Umbilical cord (tissue), 2 donors: Measurements from ENCODE around the gene SIL1. TPM values are rescaled to one million over a fixed set of nuclear protein-coding genes. Genes with fewer than 3 reads are reported as not detected.
"Not testable (repeated sequence)": the region's sequence is repeated elsewhere in the genome, so short reads cannot be mapped to it uniquely, and the experiment has no call there.

Source experiments
- DNase-seq: peaks from one replicate; pipeline ENCODE4 v3.0.0-alpha.2; 2015; ENCODE audit warnings: low spot score
- total RNA-seq: library from RNA; depleted of rRNA; stranded (reverse); fragments of >200 nt; gene quantifications from one replicate; pipeline ENCODE4 v1.2.3, GENCODE V29; 2014; ENCODE audit warnings: low replicate concordance; ENCODE audit not compliant: insufficient read depth

Gene SIL1
- total RNA-seq, 1 donor from 2014 or later: 48.9 TPM

GRCh38 chr5:138926257-138926656 lies 271.9 kb downstream of the SIL1 start:
- DNase-seq: no peak

GRCh38 chr5:138925090-138925635 lies 273.0 kb downstream of the SIL1 start:
- DNase-seq: no peak

- DNase-seq: no peak
These were observed 275.7 kb downstream of the SIL1 start for GRCh38 chr5:138922494-138922893.

GRCh38 chr5:138921362-138921761 lies 276.8 kb downstream of the SIL1 start:
- not testable (repeated sequence) for DNase-seq

- DNase-seq: no peak
These were observed 278.0 kb downstream of the SIL1 start for GRCh38 chr5:138920181-138920580.

- no peak for DNase-seq
These were observed 279.5 kb downstream of the SIL1 start for GRCh38 chr5:138918686-138919085.

- no peak for DNase-seq
These were observed 283.8 kb downstream of the SIL1 start for GRCh38 chr5:138914338-138914737.

- no peak for DNase-seq
These were observed 284.4 kb downstream of the SIL1 start for GRCh38 chr5:138913773-138914172.

GRCh38 chr5:138912093-138912492 lies 286.1 kb downstream of the SIL1 start:
- no peak for DNase-seq

- no peak for DNase-seq
These were observed 286.7 kb downstream of the SIL1 start for GRCh38 chr5:138911441-138911840.

GRCh38 chr5:138910546-138911185 lies 287.5 kb downstream of the SIL1 start:
- no peak for DNase-seq

GRCh38 chr5:138909734-138910133 lies 288.4 kb downstream of the SIL1 start:
- no peak for DNase-seq

GRCh38 chr5:138905541-138905940 lies 292.6 kb downstream of the SIL1 start:
- no peak for DNase-seq

- DNase-seq: no peak
These were observed 294.9 kb downstream of the SIL1 start for GRCh38 chr5:138903130-138903775.

- DNase-seq: no peak
These were observed 296.5 kb downstream of the SIL1 start for GRCh38 chr5:138901716-138902115.

- no peak for DNase-seq
These were observed 297.7 kb downstream of the SIL1 start for GRCh38 chr5:138900281-138900965.

- no peak for DNase-seq
These were observed 299.4 kb downstream of the SIL1 start for GRCh38 chr5:138898742-138899141.

- no peak for DNase-seq
These were observed 299.9 kb downstream of the SIL1 start for GRCh38 chr5:138898299-138898698.
